Fibroblast of skin of left quadriceps (primary cell): ENCODE measurements around the gene DDTL.

Experiments
- DNase-seq, 2 experiments: peaks; one replicate each; pipeline ENCODE4 v3.0.0-alpha.2; 2013; ENCODE audit warnings: low read depth in 2 of 2

DDTL gene

DNA sequence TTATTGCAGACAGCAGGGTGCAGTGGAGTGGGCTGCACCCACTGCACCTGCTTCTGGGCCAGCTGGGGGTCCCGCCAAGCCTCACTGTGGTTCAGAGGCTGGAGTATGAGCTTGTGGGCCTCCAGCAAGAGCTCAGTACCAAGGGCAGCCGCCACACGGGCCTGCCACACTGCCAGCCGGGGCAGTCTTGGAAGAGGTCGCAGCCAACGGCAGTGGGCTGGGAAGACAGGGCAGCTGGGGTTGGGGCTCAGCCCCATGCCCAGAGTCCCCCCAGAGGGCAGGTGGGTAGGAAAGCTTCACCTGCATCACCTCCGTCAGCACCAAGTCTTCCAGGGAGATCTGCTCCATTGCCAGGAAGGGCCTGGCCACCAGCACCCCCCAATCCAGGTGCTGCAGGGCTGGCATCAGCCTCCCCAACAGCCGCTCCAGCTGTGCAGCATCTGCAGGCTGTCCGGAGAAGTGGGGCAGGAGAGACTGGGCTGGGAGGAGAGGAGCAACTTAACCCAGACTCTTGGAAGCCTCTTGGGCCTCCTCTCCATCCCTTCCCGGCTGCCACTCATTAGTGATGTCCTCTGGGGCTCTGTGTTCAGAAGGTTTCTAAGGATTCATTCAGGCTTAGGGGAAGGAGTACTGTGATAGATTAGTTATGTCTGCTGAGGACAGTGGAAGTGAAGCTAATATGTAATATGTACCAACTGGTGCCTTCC lies 39.7 kb downstream of the DDTL start:
- no peak for DNase-seq

GRCh38 chr22:24006914-24007214 lies 40.2 kb downstream of the DDTL start:
- no peak for DNase-seq

DNA sequence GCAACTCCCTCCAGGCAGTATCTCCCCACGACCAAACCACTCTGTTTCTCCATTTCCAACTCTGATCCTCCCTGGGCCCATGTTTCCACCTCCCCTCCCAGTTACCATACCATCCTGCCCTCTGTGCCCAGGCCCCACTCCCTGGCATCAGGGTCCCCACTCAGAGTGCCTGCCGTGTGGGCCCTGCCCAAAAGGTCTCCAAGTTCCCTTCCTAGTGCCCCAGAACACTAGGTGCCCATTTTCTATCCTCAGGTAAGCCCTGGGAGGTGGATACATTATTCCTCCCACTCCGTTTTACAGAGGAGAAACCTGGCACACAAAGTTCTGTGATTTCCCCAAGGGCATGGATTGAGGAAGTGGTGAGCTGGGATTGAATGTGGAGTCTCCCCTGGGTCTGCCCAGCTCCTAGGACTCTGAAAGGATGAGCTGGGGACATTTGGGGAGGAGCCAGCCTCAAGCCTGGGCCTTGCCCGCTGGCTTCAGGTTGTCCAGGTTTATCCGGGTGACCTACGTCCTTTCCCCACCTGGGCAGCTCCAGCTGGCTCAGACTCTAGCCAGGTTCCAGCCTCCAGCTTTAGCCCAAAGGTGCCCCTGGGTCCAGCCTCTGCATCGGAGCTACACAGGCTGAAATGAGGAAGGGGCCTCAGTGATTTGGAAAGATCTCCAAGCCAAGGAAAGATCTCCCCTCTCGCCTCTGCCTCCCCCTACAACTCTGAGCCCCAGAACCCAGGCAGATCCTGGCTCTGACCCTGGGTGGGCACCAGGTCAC lies 40.7 kb downstream of the DDTL start:
- no peak for DNase-seq

- DNase-seq, result no peak
Observed at GRCh38 chr22:24008022-24008283, 41.3 kb downstream of the DDTL start.

- DNase-seq, result no peak
Observed at GRCh38 chr22:24008381-24009226, 41.9 kb downstream of the DDTL start.

GRCh38 chr22:24009227-24010017 lies 42.7 kb downstream of the DDTL start:
- no peak for DNase-seq

DNA sequence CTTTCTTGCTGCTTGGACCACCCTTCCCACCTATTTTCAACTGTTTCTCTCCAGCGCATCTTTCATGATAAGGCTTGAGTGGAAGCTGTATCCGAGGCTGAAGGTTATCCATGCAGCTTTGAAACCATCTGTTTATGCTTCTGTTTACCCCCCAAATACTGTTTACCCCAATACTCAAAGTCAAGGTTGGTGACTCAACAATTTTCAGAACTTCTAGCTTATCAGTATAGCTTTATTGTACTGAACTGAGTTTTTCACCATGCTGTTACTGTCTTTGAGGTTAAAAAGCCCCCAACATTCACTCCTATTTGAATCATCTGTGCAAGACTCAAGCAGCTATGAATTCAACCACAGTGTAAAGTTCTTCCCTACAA lies 43.3 kb downstream of the DDTL start:
- no peak for DNase-seq

GRCh38 chr22:24011735-24012068 lies 45.0 kb downstream of the DDTL start:
- DNase-seq, result no peak

- DNase-seq, result no peak
Observed at GRCh38 chr22:24016156-24016555, 49.5 kb downstream of the DDTL start.

DNA sequence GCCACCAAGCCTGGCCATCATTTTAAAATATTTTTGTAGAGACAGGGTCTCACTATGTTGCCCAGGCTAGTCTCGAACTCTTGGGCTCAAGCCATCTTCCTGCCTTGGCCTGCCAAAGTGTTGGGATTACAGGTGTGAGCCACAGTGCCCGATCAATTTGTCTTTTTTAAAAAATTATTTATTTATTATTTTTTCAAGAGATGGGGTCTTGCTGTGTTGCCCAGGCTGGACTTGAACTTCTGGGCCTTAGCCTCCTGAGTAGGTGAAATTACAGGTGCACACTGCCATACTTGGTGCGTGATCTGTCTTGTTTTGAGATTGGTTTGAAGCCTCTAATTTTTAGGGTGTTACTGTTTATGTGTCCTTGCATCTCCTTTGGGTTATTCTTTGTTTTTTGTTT lies 54.6 kb downstream of the DDTL start:
- DNase-seq, result no peak
